PC-9 (cell line): Measurements from ENCODE around the gene CUX1. TPM values are rescaled to one million over a fixed set of nuclear protein-coding genes. Genes with fewer than 3 reads are reported as not detected.

ENCODE experiments used
- BruUV-seq: library from RNA; stranded (reverse); fragments of 400-500 nt; replicated peaks from 2 replicates; lab custom pipeline; 2021; lab: Mats Ljungman, UMichigan
- CTCF ChIA-PET: fragments of 300-600 bp; sonication (Branson Sonifier 250); formaldehyde crosslinking; loops from one replicate; lab custom pipeline; 2022; ENCODE audit warnings: antibody characterized with exemption; lab: Charles Lee
- POLR2A ChIA-PET: fragments of 300-600 bp; sonication (Branson Sonifier 250); formaldehyde crosslinking; loops from one replicate; lab custom pipeline; 2022; ENCODE audit warnings: antibody characterized with exemption; ENCODE audit not compliant: unreplicated experiment; lab: Charles Lee
- DNase-seq, 2 experiments: peaks; one replicate each; pipeline versions ENCODE4 v3.0.0 to v3.0.0-alpha.2; 2015 to 2022; ENCODE audit warnings: mixed read lengths in 1 of 2
- H2AFZ ChIP-seq: fragments of 200-600 bp; sonication (generic); 2 replicates; pipeline ENCODE4 v1.8.1; 2017; ENCODE audit warnings: antibody characterized with exemption
- H3F3A ChIP-seq: fragments of 200-600 bp; sonication (generic); 2 replicates; pipeline ENCODE4 v1.8.1; 2017; ENCODE audit warnings: antibody characterized with exemption, mild to moderate bottlenecking, low read depth; ENCODE audit not compliant: insufficient read depth
- H3K27ac ChIP-seq: fragments of 200-600 bp; sonication (generic); 2 replicates; pipeline ENCODE4 v1.6.1; 2016; ENCODE audit warnings: mixed run types
- H3K27me3 ChIP-seq: fragments of 200-600 bp; sonication (generic); 2 replicates; pipeline ENCODE4 v1.6.1; 2016; ENCODE audit warnings: low read depth, mixed run types; ENCODE audit not compliant: insufficient read depth
- H3K36me3 ChIP-seq: fragments of 200-600 bp; sonication (generic); 2 replicates; pipeline ENCODE4 v1.6.1; 2016; ENCODE audit warnings: low read depth, mixed run types
- H3K4me1 ChIP-seq: fragments of 200-600 bp; sonication (generic); replicated peaks from 2 replicates; pipeline ENCODE4 v1.6.1; 2016; ENCODE audit warnings: mixed run types; ENCODE audit not compliant: insufficient read depth
- H3K4me2 ChIP-seq: fragments of 200-600 bp; sonication (generic); 2 replicates; pipeline ENCODE4 v1.6.1; 2017; ENCODE audit warnings: mixed run types
- H3K4me3 ChIP-seq: fragments of 200-600 bp; sonication (generic); 2 replicates; pipeline ENCODE4 v1.6.1; 2016; ENCODE audit warnings: mixed run types
- H3K79me2 ChIP-seq: fragments of 200-600 bp; sonication (generic); 2 replicates; pipeline ENCODE4 v1.6.1; 2017; ENCODE audit warnings: low read depth, mixed run types
- H3K9me2 ChIP-seq: fragments of 200-600 bp; sonication (generic); 2 replicates; pipeline ENCODE4 v1.8.1; 2017; ENCODE audit warnings: mild to moderate bottlenecking; ENCODE audit not compliant: insufficient read depth
- H3K9me3 ChIP-seq: fragments of 200-600 bp; sonication (generic); 2 replicates; pipeline ENCODE4 v1.8.1; 2016; ENCODE audit warnings: low read depth; ENCODE audit not compliant: insufficient read depth
- H4K20me1 ChIP-seq: fragments of 200-600 bp; sonication (generic); 2 replicates; pipeline ENCODE4 v1.8.1; 2017; ENCODE audit not compliant: insufficient read depth
- CTCF ChIP-seq: fragments of 200-600 bp; sonication (generic); conservative IDR thresholded peaks from 2 replicates; pipeline ENCODE4 v1.6.1; 2017; ENCODE audit warnings: mixed run types, antibody characterized with exemption, mild to moderate bottlenecking, moderate library complexity
- EZH2 ChIP-seq: fragments of 200-600 bp; sonication (generic); IDR thresholded peaks from 2 replicates; pipeline ENCODE4 v1.8.0; 2017; ENCODE audit warnings: antibody characterized with exemption, low read depth
- intact Hi-C: fragments of 100-400 bp; cut with micrococcal nuclease; formaldehyde crosslinking; loops from one replicate; pipeline ENCODE4 v1.10.0; 2022; ENCODE audit not compliant: unreplicated experiment
- total RNA-seq: library from RNA; stranded (reverse); gene quantifications from 2 replicates; pipeline ENCODE4 v1.2.3, GENCODE V29; 2021

Gene CUX1
- total RNA-seq, 1 experiment from 2014 or later, result 83.3 TPM

GRCh38 chr7:101960985-101961708 is 143.7 kb downstream of the CUX1 start:
- Histone ChIP-seq H3F3A (no peaks in the 10 kb centered on the region), H3K27me3 (no peaks in the 10 kb centered on the region), H3K36me3 (no peaks in the 10 kb centered on the region), H4K20me1 (peaks cover 7% of the 10 kb centered on the region; the same call in 1 of the 2 replicates), H3K4me2 (no peak overlapping the region), H3K4me1 (0 out of 2 replicates have a peak, but pooled peaks cover 5% of the 10 kb centered on the region), H3K4me3 (no peak overlapping the region), H3K27ac (no peak overlapping the region), H2AFZ (no peak overlapping the region), H3K79me2 (no peaks in the 10 kb centered on the region), H3K9me3 (no peaks in the 10 kb centered on the region), H3K9me2 (no peaks in the 10 kb centered on the region)
- BruUV-seq, result no TSS peak
- intact Hi-C loops, result no loop called here
- TF ChIP-seq CTCF (no peak), EZH2 (no peak)
- CTCF ChIA-PET, result interaction anchor here (0.6 to 0.7 kb wide), 2 partner anchors 93 to 237 kb away, joined by 4 to 5 read pairs; no protein-coding TSS in a partner anchor
- POLR2A ChIA-PET, result interaction anchor here (0.7 kb wide), 1 partner anchor 313 kb away, joined by 6 read pairs; no protein-coding TSS in a partner anchor
- no peak for DNase-seq

GRCh38 chr7:101961811-101962210 is 144.4 kb downstream of the CUX1 start:
- no peaks in the 10 kb centered on the region for H3K36me3 ChIP-seq
- CTCF ChIA-PET, result interaction anchor here (0.7 kb wide), 1 partner anchor 94 kb away, joined by 5 read pairs; no protein-coding TSS in a partner anchor

GRCh38 chr7:101963693-101964092 is 146.3 kb downstream of the CUX1 start:
- no peaks in the 10 kb centered on the region for H3K36me3 ChIP-seq
- H3K9me3 ChIP-seq, result no peaks in the 10 kb centered on the region
- POLR2A ChIA-PET, result no interaction called here
- TF ChIP-seq CTCF, result no peak
- no peak for TF ChIP-seq EZH2
- no peaks in the 10 kb centered on the region for H3K79me2 ChIP-seq
- no peak overlapping the region for H3K4me3 ChIP-seq
- CTCF ChIA-PET, result interaction anchor here (0.6 kb wide), 1 partner anchor 18 kb away, joined by 3 read pairs; no protein-coding TSS in a partner anchor
- H3K9me2 ChIP-seq, result no peaks in the 10 kb centered on the region
- intact Hi-C loops, result no loop called here
- H3K4me1 ChIP-seq, result 0 out of 2 replicates have a peak, but pooled peaks cover 2% of the 10 kb centered on the region
- no TSS peak for BruUV-seq
- H3F3A ChIP-seq, result no peaks in the 10 kb centered on the region
- no peak overlapping the region for H3K4me2 ChIP-seq
- no peak overlapping the region for H2AFZ ChIP-seq
- peaks cover 3% of the 10 kb centered on the region; the same call in 1 of the 2 replicates for H4K20me1 ChIP-seq
- no peaks in the 10 kb centered on the region for H3K27me3 ChIP-seq
- H3K27ac ChIP-seq, result no peak overlapping the region
- DNase-seq, result no peak

More at GRCh38 chr7:101961811-101962210, 144.4 kb downstream of the CUX1 start:
- Histone ChIP-seq H3K4me1 (0 out of 2 replicates have a peak, but pooled peaks cover 5% of the 10 kb centered on the region), H3K4me3 (no peak overlapping the region), H2AFZ (no peak overlapping the region), H3K79me2 (no peaks in the 10 kb centered on the region), H3K27ac (no peak overlapping the region), H3F3A (no peaks in the 10 kb centered on the region), H3K27me3 (no peaks in the 10 kb centered on the region), H3K4me2 (no peak overlapping the region), H3K9me2 (no peaks in the 10 kb centered on the region), H3K9me3 (no peaks in the 10 kb centered on the region), H4K20me1 (peaks cover 6% of the 10 kb centered on the region; the same call in 1 of the 2 replicates)
- no peak for DNase-seq
- intact Hi-C loops, result no loop called here
- no TSS peak for BruUV-seq
- POLR2A ChIA-PET, result no interaction called here
- TF ChIP-seq EZH2 (no peak), CTCF (no peak)
